Adipocyte (in vitro differentiated cells): ENCODE results near the gene SPATA31D1.

Experiments used
- DNase-seq: peaks from one replicate; pipeline ENCODE4 v3.0.0-alpha.2; 2015; ENCODE audit warnings: low read depth
- H3K27me3 ChIP-seq: replicated peaks from 2 replicates; pipeline ENCODE4 v1.7.0; 2013; ENCODE audit warnings: mild to moderate bottlenecking, low read length, moderate library complexity; ENCODE audit not compliant: control insufficient read depth, insufficient read depth
- H3K36me3 ChIP-seq: 2 replicates; pipeline ENCODE4 v1.7.0; 2013; ENCODE audit warnings: low read length, mild to moderate bottlenecking, moderate library complexity; ENCODE audit not compliant: control insufficient read depth, insufficient read depth, severe bottlenecking
- H3K4me1 ChIP-seq: 2 replicates; pipeline ENCODE4 v1.7.0; 2013; ENCODE audit warnings: mild to moderate bottlenecking, low read length, moderate library complexity; ENCODE audit not compliant: control insufficient read depth, insufficient read depth
- H3K4me3 ChIP-seq: 2 replicates; pipeline ENCODE4 v1.7.0; 2013; ENCODE audit warnings: mild to moderate bottlenecking, low read length, moderate library complexity
- H3K9ac ChIP-seq: 2 replicates; pipeline ENCODE4 v1.7.0; 2013; ENCODE audit warnings: mild to moderate bottlenecking, low read length, moderate library complexity
- H3K9me3 ChIP-seq: 2 replicates; pipeline ENCODE4 v1.7.0; 2013; ENCODE audit warnings: mild to moderate bottlenecking, low read length, moderate library complexity; ENCODE audit not compliant: control insufficient read depth

SPATA31D1 gene

GRCh38 chr9:82021198-82021597, 32.6 kb downstream of the SPATA31D1 start:
- DNase-seq = peak; percentile 68
- H3K9me3 ChIP-seq = no peaks in the 10 kb centered on the region
- no peak overlapping the region for H3K4me3 ChIP-seq
- H3K4me1 ChIP-seq = peaks cover 26% of the 10 kb centered on the region
- no peaks in the 10 kb centered on the region for H3K36me3 ChIP-seq
- peak overlapping the region; percentile 64 for H3K9ac ChIP-seq
- H3K27me3 ChIP-seq = no peaks in the 10 kb centered on the region

GRCh38 chr9:82022121-82022520, 33.5 kb downstream of the SPATA31D1 start:
- H3K4me1 ChIP-seq = peaks cover 26% of the 10 kb centered on the region
- H3K36me3 ChIP-seq = no peaks in the 10 kb centered on the region
- DNase-seq = peak; percentile 40
- no peaks in the 10 kb centered on the region for H3K9me3 ChIP-seq
- H3K9ac ChIP-seq = peak overlapping the region; percentile 64
- H3K27me3 ChIP-seq = no peaks in the 10 kb centered on the region
- H3K4me3 ChIP-seq = peak overlapping the region; percentile 22

- Histone ChIP-seq H3K4me1 (peaks cover 26% of the 10 kb centered on the region), H3K36me3 (no peaks in the 10 kb centered on the region)
- no peak for DNase-seq
Observed at GRCh38 chr9:82024908-82025307, 36.3 kb downstream of the SPATA31D1 start.

GRCh38 chr9:82031538-82032280, 43.1 kb downstream of the SPATA31D1 start:
- no peaks in the 10 kb centered on the region for H3K27me3 ChIP-seq
- H3K4me3 ChIP-seq = no peak overlapping the region
- peak; percentile 79 for DNase-seq
- no peaks in the 10 kb centered on the region for H3K36me3 ChIP-seq
- H3K4me1 ChIP-seq = peaks cover 11% of the 10 kb centered on the region
- no peak overlapping the region for H3K9ac ChIP-seq
- no peaks in the 10 kb centered on the region for H3K9me3 ChIP-seq

More at GRCh38 chr9:82024908-82025307, 36.3 kb downstream of the SPATA31D1 start:
- Histone ChIP-seq H3K4me3 (no peak overlapping the region), H3K27me3 (no peaks in the 10 kb centered on the region), H3K9me3 (no peaks in the 10 kb centered on the region), H3K9ac (no peak overlapping the region)

GRCh38 chr9:82034956-82035731, 46.6 kb downstream of the SPATA31D1 start:
- no peaks in the 10 kb centered on the region for H3K27me3 ChIP-seq
- H3K9ac ChIP-seq = no peak overlapping the region
- H3K9me3 ChIP-seq = no peaks in the 10 kb centered on the region
- peaks cover 11% of the 10 kb centered on the region for H3K4me1 ChIP-seq
- no peaks in the 10 kb centered on the region for H3K36me3 ChIP-seq
- H3K4me3 ChIP-seq = no peak overlapping the region
- no peak for DNase-seq

GRCh38 chr9:82036086-82036485, 47.5 kb downstream of the SPATA31D1 start:
- Histone ChIP-seq H3K9me3 (no peaks in the 10 kb centered on the region), H3K4me3 (no peak overlapping the region), H3K27me3 (no peaks in the 10 kb centered on the region), H3K36me3 (no peaks in the 10 kb centered on the region), H3K9ac (no peak overlapping the region), H3K4me1 (peaks cover 10% of the 10 kb centered on the region)
- no peak for DNase-seq

- no peak for DNase-seq
- H3K4me3 ChIP-seq = no peak overlapping the region
- H3K36me3 ChIP-seq = no peaks in the 10 kb centered on the region
- no peaks in the 10 kb centered on the region for H3K27me3 ChIP-seq
- H3K4me1 ChIP-seq = no peaks in the 10 kb centered on the region
- H3K9ac ChIP-seq = no peak overlapping the region
- H3K9me3 ChIP-seq = no peaks in the 10 kb centered on the region
Observed at GRCh38 chr9:82037126-82037525, 48.6 kb downstream of the SPATA31D1 start.

GRCh38 chr9:82038897-82039296, 50.3 kb downstream of the SPATA31D1 start:
- Histone ChIP-seq H3K27me3 (no peaks in the 10 kb centered on the region), H3K9ac (no peak overlapping the region), H3K4me3 (no peak overlapping the region), H3K4me1 (no peaks in the 10 kb centered on the region), H3K9me3 (no peaks in the 10 kb centered on the region), H3K36me3 (no peaks in the 10 kb centered on the region)
- no peak for DNase-seq
